Measurements from ENCODE around the gene ENG. TPM values are rescaled to one million over a fixed set of nuclear protein-coding genes. Genes with fewer than 3 reads are reported as not detected.
"Not testable (repeated sequence)": the region's sequence is repeated elsewhere in the genome, so short reads cannot be mapped to it uniquely, and the experiment has no call there.

ENG gene
- total RNA-seq, 1 donor from 2014 or later = 32.2 TPM

DNA sequence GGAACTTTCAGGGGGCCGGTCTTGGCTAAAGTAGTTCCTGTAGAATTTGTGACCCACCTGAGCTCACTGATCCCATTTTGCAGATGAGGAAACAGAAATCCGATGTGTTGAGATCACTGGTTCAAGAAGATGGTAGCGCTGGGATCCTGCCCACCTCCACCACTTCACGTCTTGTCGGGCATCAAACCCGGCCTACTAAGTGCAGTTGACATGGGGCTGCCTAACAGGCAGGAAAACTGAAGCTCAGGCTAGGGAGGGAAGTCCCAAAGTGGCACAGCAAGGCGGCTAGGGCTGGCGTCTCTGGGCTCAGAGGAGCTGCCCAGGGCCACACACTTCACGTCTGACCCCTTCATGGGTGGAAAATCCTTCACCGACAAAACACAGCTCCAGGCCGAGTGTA is 502 bp upstream of the ENG start:
- Mint-ChIP-seq H3K4me3 (peak overlapping the region; percentile 26), H3K27ac (no peak overlapping the region), H3K36me3 (ENCODE audit: low read depth) (peaks cover 9% of the 10 kb centered on the region), H3K9me3 (peaks cover 4% of the 10 kb centered on the region), H3K27me3 (ENCODE audit: insufficient read depth) (peaks cover 2% of the 10 kb centered on the region), H3K4me1 (ENCODE audit: low read depth) (peaks cover 21% of the 10 kb centered on the region)
- no peak for DNase-seq (ENCODE audit: low spot score)
- intact Hi-C loops (cut with micrococcal nuclease) = no loop called here

DNA sequence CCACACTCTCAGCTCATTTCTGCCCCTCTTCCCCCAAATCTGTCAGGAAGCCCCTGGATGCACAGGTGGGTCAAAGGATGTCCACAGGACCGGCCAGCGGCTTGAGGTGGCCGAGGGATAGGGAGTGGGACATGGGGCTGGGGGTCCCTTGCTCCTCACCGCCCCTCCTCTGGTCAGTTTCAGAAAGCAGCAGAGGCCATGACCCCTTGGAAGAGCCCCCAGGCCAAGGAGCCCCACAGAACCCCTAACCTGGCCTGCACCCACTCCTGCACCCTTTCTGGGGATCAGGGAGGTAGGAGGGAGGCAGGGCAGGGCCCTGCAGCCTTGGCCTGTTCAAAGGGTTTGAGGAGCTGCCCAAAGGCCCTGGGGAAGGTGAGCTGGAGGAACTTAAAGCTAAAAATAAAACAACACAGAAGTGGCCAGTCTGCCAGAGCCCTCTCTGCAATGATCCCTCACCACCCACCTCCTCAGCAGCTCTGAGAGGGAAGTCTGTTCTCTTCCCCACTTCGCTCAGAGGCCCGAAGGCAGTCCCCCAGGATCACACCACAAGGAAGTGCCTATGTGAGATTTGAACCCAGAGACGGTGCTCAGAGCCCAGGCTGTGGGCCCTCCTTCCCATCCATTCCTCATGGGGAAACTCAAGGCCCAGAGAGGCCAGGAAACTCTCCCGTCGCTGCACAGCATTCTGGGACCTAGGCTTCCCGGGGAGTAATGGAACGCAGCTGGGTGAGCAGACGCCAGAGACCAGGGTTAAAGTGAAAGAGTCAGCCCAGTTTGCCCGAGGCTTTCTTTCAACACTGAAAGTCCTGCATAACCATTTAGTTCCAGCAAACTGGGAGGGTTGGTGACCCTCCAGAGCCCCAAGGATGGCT is 910 bp downstream of the ENG start:
- intact Hi-C loops (cut with micrococcal nuclease) = no loop called here
- no peak for DNase-seq (ENCODE audit: low spot score)
- Mint-ChIP-seq H3K27me3 (ENCODE audit: insufficient read depth) (no peaks in the 10 kb centered on the region), H3K27ac (peak overlapping the region; percentile 93), H3K4me1 (ENCODE audit: low read depth) (peaks cover 21% of the 10 kb centered on the region), H3K36me3 (ENCODE audit: low read depth) (peaks cover 19% of the 10 kb centered on the region), H3K4me3 (peak overlapping the region; percentile 86), H3K9me3 (peaks cover 15% of the 10 kb centered on the region)

DNA sequence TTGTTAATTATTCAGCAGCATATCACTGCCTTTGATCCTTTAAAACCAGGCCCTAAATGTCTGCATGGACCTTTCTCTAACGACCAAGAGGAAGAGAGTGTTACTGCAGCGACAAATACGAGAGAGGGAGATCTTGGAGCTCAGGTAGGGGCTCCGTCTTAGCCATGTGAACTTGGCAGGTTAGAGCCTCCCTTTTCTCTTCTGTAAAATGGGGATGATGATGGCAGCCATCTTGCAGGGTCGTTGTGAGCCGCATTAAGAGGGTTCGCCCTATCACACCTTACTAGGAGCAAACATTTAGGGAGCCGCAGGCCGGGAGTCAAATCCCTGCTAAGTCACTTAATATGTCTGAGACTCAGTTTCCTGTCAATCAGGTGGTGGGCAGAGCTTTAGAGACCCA is 1.6 kb downstream of the ENG start:
- intact Hi-C loops (cut with micrococcal nuclease) = no loop called here
- peaks cover 17% of the 10 kb centered on the region for H3K9me3 Mint-ChIP-seq
- H3K27me3 Mint-ChIP-seq (ENCODE audit: insufficient read depth) = no peaks in the 10 kb centered on the region
- H3K36me3 Mint-ChIP-seq (ENCODE audit: low read depth) = peaks cover 19% of the 10 kb centered on the region
- peak overlapping the region; percentile 86 for H3K4me3 Mint-ChIP-seq
- H3K4me1 Mint-ChIP-seq (ENCODE audit: low read depth) = peaks cover 21% of the 10 kb centered on the region
- H3K27ac Mint-ChIP-seq = peak overlapping the region; percentile 34
- DNase-seq (ENCODE audit: low spot score) = no peak

DNA sequence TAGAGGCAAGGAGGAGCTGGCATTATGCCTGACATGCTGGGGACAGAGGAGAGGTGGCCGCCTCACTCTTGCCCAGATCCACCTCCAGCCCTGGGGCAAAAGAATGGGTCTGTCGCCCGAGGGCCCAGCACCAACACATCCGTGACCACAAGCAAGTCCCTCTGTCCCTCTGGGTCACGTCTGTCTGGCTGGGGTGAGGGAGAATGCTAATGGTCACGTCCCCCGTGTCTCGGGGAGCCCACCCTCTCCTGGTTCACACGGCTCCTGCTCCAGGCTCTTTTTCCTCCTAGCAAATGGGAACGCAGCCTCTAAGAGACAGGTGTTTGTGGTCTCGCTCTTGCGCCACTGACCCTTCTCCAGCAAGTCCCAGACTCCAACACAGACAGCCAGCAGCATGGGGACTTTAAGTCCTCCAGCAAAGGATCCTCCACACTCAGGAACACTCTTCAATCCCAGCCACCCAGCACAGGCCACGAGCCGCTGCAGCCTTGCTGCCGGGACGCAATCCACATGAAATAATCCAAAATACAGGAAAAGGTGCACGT is 4.1 kb downstream of the ENG start:
- intact Hi-C loops (cut with micrococcal nuclease) = no loop called here

GRCh38 chr9:127848756-127849504 is 5.5 kb downstream of the ENG start:
- no peak for DNase-seq (ENCODE audit: low spot score)
- Mint-ChIP-seq H3K4me3 (no peak overlapping the region), H3K9me3 (peaks cover 17% of the 10 kb centered on the region), H3K27ac (no peak overlapping the region), H3K36me3 (ENCODE audit: low read depth) (peaks cover 19% of the 10 kb centered on the region), H3K4me1 (ENCODE audit: low read depth) (peaks cover 21% of the 10 kb centered on the region), H3K27me3 (ENCODE audit: insufficient read depth) (no peaks in the 10 kb centered on the region)
- intact Hi-C loops (cut with micrococcal nuclease) = no loop called here

More for the DNA sequence above, 4.1 kb downstream of the ENG start:
- Mint-ChIP-seq H3K27me3 (ENCODE audit: insufficient read depth) (no peaks in the 10 kb centered on the region), H3K27ac (no peak overlapping the region), H3K4me1 (ENCODE audit: low read depth) (peaks cover 21% of the 10 kb centered on the region), H3K4me3 (no peak overlapping the region), H3K9me3 (peaks cover 17% of the 10 kb centered on the region), H3K36me3 (ENCODE audit: low read depth) (peaks cover 19% of the 10 kb centered on the region)
- no peak for DNase-seq (ENCODE audit: low spot score)

- Mint-ChIP-seq H3K27ac (no peak overlapping the region), H3K4me3 (no peak overlapping the region), H3K4me1 (ENCODE audit: low read depth) (peaks cover 18% of the 10 kb centered on the region), H3K27me3 (ENCODE audit: insufficient read depth) (no peaks in the 10 kb centered on the region), H3K9me3 (peaks cover 17% of the 10 kb centered on the region), H3K36me3 (ENCODE audit: low read depth) (peaks cover 19% of the 10 kb centered on the region)
- intact Hi-C loops (cut with micrococcal nuclease) = no loop called here
- no peak for DNase-seq (ENCODE audit: low spot score)
Observed at GRCh38 chr9:127847833-127848755, 6.4 kb downstream of the ENG start.

DNA sequence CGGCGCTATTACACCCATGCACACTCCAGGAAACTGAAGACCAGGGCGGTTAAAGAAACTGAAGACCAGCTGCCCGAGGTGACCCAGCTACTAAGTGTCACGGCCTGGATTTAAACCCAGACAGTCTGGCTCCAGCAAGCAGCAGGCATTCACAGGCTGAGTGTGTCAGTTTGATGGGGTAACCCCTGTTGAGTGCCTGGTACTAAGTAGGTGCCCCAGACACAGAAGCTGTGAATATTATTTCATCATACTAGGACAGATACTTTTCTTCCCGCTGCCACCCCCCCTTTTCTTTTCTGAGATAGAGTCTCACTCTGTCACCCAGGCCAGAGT is 7.3 kb downstream of the ENG start:
- intact Hi-C loops (cut with micrococcal nuclease) = no loop called here
- H3K9me3 Mint-ChIP-seq = peaks cover 15% of the 10 kb centered on the region
- no peak overlapping the region for H3K4me3 Mint-ChIP-seq
- no peaks in the 10 kb centered on the region for H3K27me3 Mint-ChIP-seq (ENCODE audit: insufficient read depth)
- no peak for DNase-seq (ENCODE audit: low spot score)
- H3K4me1 Mint-ChIP-seq (ENCODE audit: low read depth) = peaks cover 8% of the 10 kb centered on the region
- H3K36me3 Mint-ChIP-seq (ENCODE audit: low read depth) = peaks cover 17% of the 10 kb centered on the region
- H3K27ac Mint-ChIP-seq = no peak overlapping the region

DNA sequence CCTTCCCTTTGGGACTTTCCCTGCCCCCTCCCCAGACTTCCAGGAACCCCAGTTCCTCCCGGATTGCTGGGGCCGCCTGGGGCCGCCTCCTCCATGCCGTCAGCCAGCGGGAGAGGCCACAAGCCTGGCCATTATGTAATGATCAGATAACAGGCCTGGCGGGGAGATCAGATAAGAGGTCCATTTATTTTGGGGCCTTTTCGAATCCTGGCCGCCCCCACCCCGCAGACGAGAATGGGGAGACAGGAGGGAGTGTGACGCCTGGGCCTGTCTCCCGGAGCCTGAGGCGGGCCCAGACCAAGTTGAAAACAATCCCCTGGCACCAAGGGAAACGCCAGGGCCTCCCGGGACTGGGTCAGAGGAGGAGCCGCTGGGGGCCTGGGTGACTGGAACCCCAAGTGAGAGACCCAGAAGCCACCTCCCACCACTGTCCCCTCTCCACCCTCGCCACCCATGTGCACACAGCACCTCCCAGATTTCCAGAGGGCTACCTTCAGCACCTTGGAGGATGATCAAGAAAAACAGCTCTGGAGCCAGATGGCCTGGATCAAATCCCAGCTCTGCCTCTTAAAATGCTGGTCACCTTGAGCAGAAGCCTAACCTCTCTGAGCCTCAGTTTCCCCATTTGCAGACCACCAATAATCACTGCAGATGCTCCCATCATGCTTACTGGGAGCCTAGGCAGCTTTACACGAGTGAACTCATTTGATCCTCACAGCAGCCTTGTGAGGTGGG is 7.8 kb downstream of the ENG start:
- intact Hi-C loops (cut with micrococcal nuclease) = no loop called here
- H3K4me3 Mint-ChIP-seq = no peak overlapping the region
- H3K36me3 Mint-ChIP-seq (ENCODE audit: low read depth) = peaks cover 14% of the 10 kb centered on the region
- H3K9me3 Mint-ChIP-seq = peaks cover 12% of the 10 kb centered on the region
- DNase-seq (ENCODE audit: low spot score) = no peak
- H3K27me3 Mint-ChIP-seq (ENCODE audit: insufficient read depth) = no peaks in the 10 kb centered on the region
- no peak overlapping the region for H3K27ac Mint-ChIP-seq
- peaks cover 3% of the 10 kb centered on the region for H3K4me1 Mint-ChIP-seq (ENCODE audit: low read depth)

DNA sequence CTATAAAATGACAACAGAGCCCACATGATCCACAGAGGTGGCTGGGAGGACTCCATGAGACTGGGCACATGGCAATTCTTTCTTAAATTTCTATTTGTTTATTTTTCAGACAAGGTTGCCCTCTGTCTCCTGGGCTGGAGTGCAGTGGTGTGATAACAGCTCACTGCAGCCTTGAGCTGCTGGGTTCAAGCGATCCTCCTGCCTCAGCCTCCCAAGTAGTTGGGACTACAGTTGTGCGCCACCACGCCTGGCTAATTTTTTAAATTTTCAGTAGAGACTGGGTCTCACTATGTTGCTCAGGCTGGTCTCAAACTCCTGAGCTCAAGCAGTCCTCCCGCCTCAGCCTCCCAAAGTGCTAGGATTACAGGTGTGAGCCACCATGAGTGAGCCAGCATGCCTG is 8.8 kb downstream of the ENG start:
- H3K27ac Mint-ChIP-seq = not testable (repeated sequence)

DNA sequence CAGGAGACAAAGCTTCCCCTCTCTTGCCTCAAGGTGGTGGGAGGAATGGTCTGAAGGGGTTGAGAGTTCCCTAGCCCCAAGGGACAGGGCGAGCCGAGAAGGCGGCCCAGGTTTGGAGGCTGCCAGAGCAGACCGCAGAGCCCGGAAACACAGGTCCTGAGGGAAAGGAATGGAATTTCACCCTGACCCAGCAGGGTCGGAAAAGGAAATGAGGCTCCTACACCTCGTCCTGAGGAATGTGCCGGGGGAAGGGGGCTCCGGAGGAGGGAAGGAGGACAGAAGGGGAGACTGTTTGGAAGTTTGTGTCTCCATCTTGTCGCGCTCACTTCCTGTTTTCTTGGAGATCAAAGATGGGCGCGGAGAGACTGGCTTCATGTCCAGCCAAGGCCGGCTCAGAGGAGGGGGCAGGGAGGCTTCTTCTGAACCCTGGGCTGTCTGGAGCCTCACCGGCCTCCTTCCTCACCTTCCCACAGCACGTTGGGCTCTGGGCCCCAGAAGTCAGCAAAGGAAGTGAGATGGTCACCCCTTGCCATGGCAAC is 9.6 kb downstream of the ENG start:
- Mint-ChIP-seq H3K36me3 (ENCODE audit: low read depth) (peaks cover 11% of the 10 kb centered on the region), H3K4me1 (ENCODE audit: low read depth) (no peaks in the 10 kb centered on the region), H3K27me3 (ENCODE audit: insufficient read depth) (no peaks in the 10 kb centered on the region), H3K9me3 (peaks cover 12% of the 10 kb centered on the region), H3K4me3 (no peak overlapping the region), H3K27ac (no peak overlapping the region)
- intact Hi-C loops (cut with micrococcal nuclease) = no loop called here
- DNase-seq (ENCODE audit: low spot score) = no peak

More for the DNA sequence above, 8.8 kb downstream of the ENG start:
- H3K4me3 Mint-ChIP-seq; H3K27me3 Mint-ChIP-seq (ENCODE audit: insufficient read depth); H3K4me1 Mint-ChIP-seq (ENCODE audit: low read depth); intact Hi-C loops (cut with micrococcal nuclease); DNase-seq (ENCODE audit: low spot score): not testable (repeated sequence)
- Mint-ChIP-seq H3K9me3 (peaks cover 12% of the 10 kb centered on the region), H3K36me3 (ENCODE audit: low read depth) (peaks cover 14% of the 10 kb centered on the region)

DNA sequence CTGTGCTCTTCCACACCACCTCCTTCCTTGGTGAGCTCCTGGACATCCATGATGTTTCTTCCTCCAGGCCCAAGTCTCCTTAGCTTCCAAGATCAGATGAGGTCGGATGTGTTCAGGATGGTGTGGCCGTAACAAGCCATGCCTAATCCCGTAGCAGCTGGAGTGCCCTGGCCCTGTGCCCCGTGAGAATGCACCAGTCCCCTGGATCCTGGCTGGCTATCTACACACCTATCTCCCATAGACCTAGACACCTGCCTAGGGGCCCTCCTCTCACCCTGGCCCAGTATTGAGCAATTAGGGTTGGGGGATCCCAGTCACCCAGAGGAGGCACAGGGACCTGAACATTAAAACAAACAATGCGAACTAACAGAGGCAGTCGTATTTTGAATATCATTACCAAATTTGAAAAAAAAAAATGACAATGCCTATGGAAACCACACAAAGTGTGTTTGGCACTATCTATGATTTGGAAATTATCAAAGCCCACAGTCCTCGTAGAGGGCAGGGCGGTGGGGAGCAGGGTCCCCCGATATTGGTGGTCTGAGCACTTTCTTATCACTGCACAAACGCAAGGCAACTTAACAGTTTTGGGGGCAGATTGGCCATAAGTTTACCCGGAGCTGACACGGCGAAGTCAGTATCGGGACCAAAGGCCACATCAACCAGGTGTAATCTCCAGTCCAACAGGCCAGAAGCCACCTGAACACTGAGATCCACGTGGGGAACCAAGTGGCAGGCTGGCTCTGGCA is 13.2 kb downstream of the ENG start:
- H3K27me3 Mint-ChIP-seq (ENCODE audit: insufficient read depth) = no peaks in the 10 kb centered on the region
- H3K4me1 Mint-ChIP-seq (ENCODE audit: low read depth) = no peaks in the 10 kb centered on the region
- DNase-seq (ENCODE audit: low spot score) = no peak
- H3K27ac Mint-ChIP-seq = no peak overlapping the region
- no peak overlapping the region for H3K4me3 Mint-ChIP-seq
- peaks cover 1% of the 10 kb centered on the region for H3K36me3 Mint-ChIP-seq (ENCODE audit: low read depth)
- no peaks in the 10 kb centered on the region for H3K9me3 Mint-ChIP-seq
- intact Hi-C loops (cut with micrococcal nuclease) = no loop called here
